ENCODE results near the gene SCN9A.
A peak's percentile ranks its signal among the peaks of the same experiment; 100 is the strongest.

Gene SCN9A

DNA sequence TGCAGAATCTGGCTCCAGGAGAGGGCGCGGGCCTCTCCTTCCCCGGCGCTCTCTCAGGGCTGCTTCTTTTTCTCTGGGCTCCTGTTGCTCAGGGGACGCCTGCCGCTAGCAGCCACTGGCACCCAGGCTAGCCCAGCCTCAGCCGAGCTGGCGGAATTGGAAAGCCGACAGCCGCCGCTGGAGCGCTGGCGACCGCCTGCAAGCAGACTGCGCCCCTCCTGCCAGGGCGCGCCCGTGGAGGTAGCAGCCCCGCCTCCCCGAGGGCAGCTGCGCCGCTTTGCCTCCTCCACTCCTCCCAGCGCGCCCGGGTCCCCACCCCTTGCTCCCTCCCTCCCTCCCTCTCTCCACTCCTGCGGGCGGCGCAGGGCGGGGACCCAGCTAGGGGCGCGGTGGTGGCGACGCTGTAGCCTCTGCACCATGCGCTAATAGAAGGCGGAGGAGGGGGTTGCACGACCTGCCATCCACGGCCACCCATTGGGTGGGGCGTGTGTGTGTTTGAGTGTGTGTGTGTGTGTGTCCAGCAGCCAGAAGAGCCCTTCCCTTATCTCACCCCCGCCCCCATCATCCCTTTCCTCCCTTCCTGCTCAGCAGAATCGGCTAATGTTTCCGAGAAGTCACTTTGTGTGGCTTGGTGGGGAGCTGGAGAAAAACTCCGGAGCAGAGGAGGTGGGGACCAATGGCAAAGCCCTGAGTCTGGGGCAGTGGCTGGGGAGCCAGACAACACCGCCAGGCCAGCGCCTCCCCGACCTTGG, at the start of gene SCN9A:
Gene SCN9A (minus strand): TSS at position 209 of the 752 bp plus-strand sequence. CDS start 64,188 bp downstream, outside the sequence.
- peak; percentile 93 for DNase-seq

DNA sequence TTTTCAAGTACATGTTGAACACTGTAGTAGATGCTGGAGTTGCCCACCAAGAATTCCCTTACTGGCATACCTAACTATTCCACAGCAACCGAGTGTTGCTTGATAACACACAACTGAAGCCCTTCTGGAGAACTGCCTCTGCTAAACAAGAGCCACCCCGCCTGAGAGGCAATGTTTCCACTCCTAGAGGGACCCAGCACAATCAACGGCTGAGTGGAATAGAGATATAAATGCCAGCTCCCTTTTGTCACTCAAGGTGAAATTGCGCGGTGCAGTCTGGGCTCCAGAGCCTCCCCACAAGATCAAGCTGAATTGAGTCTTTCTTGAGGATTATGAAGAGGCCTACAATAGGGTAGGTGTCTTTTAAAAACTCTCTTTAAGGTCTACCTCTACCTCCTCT, 49.1 kb upstream of the SCN9A start:
- DNase-seq = no peak

DNA sequence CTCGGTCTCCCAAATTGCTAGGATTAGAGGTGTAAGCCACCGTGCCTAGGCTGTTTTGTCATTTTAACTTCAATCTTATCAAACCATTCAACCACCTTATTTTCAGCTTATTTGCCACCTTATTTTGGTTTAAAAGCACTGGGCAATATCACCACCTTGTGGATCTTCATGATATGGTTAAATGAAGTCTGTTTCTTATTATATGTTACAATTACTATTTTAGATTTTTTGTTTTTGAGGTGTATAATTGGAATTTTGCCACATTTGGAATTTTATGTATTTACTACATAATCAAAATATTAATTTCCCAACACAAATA, 43.8 kb upstream of the SCN9A start:
- peak; percentile 32 for DNase-seq

DNA sequence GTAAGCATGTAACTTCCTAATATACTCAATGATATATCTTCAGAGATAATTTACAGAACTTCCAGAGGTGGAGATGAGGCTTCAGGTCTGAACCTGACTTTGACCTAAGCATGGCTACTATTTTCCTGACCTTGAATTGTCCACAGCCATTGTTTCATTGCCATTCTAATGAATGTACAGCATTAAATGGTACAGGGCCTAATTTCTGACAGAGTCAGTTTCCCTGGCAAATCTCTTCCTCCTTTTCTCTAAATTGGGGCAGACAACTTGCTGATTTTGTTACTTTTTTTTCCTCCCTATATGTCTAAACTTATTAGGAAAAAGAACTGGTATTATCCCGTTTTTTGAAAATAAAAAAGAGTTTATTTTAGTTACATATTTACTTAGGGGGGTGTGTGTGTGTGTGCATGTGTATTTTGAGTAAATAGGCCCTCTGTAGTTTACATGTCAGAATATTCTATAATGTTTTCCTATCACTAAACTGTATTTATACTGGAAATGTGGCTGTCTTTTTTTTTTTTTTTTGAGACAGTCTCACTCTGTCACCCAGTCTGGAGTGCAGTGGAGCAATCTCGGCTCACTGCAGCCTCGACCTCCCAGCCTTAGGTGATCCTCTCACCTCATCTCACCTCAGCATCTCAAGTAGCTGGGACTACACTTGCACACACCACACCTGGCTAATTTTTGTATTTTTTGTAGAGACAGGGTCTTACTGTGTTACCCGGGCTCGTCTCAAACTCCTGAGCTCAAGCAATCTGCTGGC, 43.3 kb upstream of the SCN9A start:
- no peak for DNase-seq

DNA sequence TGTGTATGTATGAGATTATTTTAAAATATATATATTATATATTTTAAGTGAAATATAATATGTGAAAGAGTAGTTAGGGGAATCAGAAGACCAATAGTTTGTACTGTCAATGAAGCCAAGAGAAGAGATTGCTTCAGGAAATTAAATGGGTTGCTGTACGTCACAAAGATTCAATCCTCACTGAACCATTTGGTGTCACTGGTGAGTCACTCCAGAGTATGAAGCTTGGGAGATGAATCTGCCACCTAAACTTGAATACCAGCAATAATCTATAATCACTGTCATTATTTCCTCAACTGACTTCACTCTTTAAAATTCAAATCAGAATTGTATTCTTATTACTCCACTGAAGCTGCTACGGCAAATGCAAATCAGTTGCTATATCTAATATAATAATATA, 41.9 kb upstream of the SCN9A start:
- peak; percentile 30 for DNase-seq

DNA sequence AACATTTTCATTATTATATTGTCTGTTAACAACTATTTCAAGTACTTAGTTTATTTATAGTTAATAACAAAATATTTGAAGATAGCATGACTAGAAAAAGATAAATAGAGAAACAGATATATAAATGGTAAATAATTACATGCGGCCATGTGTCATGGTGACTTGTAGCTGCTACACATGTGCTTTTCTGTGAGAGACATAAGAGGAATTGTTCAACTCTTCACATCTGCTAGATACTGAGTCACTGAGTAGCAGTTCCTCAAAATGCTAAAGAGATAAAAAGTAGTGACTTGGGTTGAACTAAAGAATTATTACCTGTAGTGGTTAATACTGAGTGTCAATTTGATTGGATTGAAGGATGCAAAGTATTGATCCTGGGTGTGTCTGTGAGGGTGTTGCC, 37.5 kb upstream of the SCN9A start:
- no peak for DNase-seq

DNA sequence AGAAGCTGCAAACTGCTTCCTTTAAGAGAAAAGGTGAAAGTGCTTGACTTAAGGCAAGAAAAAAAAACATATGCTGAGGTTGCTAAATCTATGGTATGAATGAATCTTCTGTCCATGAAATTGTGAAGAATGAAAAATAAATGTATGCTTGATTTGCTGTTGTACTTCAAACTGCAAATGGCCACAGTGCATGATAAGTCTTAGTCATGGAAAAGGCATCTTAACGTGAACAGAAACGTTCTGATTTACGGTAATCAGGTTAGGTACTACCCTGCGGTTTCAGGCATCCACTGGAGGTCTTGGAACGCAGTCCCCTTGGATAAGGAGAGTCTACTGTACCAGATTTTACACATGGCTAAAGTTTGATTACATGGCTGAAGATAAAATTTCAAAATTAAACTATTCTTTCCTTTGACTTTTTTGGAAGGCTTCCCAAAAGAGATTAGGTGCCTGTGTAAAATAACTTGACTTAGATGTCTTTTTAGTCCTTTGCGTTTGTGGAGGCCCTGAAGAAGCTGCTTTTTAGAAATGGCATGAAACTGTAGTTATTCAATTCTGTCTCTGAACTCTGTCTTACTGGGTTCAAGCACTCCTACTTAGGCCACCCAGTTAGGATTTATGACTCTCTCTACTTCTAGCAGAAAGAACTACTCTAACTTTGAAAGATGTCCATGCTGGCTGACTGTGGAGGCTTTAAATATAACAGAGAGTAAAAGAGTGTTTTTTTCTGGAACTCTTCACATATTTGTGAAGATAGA, 35.9 kb upstream of the SCN9A start:
- DNase-seq = no peak

DNA sequence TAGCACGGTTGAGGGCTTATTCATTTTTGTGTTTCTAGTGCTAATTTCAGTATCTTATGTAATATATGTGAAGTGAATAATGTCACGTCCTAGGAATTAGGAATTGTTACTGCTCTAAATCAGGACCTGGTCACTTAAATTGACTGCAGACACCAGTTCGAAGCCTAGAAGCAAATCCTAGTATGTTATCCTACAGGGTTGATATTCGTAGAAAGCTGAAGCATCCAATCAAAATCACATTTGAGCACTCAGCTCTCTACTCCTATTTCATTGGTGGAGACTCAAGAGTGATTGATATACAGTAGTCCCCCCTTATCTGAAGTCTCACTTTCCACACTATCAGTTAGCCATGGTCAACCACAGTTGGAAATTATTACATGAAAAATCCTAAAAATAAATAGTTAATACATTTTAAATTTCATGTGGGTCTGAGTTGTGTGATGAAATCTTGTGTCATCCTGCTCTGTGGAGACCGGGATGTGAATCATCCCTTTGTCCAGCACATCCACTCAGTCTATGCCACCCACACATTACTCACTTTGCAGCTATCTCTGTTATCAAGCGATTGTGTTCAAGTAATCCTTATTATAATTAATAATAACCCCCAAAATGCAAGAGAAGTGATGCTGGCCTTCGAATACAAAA, 35.2 kb upstream of the SCN9A start:
- no peak for DNase-seq

DNA sequence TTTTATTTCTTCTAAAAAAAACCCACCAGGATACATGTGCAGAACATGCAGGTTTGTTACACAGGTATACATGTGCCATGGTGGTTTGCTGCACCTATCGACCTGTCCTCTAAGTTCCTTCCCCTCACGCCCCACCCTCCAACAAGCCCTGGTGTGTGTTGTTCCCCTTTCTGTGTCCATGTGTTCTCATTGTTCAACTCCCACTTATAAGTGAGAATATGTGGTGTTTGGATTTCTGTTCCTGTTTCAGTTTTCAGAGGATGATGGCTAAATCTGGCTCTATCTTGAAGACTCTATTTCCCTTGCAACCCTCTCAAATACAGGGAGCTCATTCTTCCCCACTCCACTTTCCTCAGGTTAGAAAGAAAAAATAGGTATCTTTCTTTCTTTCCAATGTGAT, 32.0 kb upstream of the SCN9A start:
- DNase-seq = peak; percentile 7

DNA sequence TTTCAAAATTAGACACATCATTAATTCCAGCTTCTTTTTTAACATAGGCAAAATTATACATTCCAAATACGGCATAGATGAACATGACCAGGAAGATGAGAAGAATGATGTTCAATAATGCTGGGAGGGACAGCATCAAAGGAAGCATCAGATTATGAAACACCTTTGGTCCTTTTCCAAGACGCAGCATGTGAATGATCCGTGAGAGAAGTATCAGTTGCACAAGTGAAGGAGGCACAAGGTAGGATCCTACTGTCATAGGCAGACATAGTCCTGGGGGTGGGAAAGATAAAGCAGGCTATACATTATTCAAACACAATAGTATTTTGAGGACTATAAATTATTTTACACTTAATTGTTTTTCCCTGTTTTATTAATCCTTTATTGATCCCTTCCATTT, 30.6 kb upstream of the SCN9A start:
- no peak for DNase-seq

DNA sequence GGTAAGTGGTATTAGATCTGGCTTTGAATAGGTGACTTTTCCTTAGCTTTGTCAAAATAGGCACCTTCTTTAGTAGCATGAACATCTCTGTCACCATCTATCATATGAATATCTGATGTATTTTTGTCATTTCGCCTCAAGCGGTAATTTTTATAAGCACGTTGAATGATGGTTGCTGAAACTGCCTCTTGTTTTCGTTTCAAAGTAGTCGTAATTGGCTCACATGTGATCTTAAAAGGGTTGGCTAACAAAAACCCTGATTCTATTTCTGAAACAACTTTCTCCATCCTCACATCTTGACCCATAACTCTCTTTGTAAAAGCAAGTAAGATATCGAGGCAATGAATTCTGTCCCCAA, 29.8 kb upstream of the SCN9A start:
- no peak for DNase-seq

DNA sequence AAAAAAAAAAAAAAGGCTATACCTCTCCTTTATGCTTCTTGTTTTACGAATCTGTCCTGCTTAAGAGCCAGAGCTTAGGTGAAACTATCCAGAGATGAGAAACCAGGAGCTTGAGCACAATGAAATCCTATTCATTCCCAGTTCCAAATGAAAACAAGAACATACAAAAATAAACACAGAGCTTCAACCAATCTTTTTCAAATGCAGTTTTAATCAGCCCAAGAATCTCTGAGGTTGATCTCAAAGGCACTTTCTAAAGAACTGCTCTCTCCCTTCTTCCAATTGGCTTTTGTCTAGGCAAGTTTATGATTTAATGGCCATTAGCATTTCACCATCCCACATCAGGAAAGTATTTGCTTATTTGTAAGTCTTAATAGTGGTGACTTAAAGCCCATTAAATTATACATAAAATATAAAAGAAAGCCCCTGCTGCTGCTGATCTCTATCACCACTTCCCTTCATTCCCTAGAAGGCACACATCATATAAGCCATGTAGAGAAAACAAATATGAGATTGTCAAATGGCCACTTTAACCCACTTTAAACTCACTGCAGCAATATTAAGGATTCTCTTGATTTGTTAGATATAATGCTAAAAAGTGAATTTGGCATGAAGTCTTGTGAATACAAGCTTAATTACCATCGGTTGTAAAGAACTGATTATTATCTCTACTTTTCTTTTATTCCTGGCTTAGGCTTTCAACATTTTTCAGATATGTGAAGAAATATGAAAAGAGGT, 29.3 kb upstream of the SCN9A start:
- DNase-seq = no peak

DNA sequence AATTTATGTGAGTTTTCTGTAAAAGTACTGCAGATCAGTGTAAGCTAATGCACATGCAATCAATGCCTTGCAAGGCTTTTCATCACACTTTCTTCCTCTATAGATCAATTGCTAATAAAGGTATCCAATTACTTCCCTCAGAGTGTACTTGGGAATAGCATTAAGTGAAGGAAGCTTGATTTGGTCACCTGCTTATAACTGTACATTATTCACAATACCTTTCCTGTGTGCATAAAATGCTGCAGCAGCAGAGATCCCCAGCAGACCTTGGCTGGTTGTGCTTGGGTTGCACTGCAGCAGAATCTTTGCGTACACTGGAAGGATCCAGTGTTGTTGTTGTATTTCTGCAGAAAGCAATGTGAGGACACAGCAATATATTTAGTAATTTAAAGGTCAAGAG, 18.5 kb upstream of the SCN9A start:
- no peak for DNase-seq

DNA sequence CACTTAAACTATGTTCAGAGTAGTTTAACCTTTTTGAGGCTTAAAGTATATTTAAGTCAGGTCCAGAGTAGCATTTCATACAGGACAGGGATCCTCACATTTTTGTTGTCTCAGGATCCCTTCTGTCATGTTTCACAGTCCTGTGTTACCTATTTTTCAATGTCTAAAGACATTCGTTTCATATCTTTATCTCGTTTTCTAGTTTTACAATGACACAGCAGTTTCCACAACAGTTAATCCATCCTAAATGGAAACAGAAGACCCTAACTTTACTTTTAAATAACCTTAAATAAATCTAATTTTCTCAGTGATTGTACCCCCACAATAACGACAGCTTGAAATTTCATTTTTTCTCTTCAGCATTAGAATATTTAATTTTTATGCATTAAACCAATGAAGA, 17.3 kb upstream of the SCN9A start:
- no peak for DNase-seq

DNA sequence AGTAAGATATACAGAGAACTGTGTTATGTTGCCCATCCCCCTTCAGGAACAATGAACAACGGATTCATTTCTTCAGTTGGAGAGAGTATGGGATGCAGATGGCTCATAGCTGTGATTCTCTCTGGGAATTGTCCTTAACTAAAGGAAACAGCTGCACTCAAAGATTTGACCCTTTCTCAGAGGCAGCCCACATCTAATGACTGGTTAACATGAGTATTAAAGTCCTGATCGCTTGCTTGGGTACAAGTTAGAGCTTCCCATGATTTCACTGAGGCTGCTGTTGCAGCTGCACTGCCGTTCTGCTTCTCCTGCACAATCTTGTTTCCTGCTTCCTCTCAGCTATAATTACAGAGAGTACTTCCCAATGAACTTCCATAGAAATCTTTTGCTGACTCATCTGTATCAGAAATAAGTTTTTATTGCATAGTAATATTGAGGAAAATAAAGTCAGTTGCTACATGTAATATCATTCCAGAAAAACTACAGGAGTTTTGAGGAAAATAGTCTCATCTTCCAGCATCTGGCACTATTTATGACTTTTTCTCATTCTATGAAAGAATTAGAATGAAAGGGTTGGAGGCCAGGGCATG, 12.8 kb upstream of the SCN9A start:
- no peak for DNase-seq

DNA sequence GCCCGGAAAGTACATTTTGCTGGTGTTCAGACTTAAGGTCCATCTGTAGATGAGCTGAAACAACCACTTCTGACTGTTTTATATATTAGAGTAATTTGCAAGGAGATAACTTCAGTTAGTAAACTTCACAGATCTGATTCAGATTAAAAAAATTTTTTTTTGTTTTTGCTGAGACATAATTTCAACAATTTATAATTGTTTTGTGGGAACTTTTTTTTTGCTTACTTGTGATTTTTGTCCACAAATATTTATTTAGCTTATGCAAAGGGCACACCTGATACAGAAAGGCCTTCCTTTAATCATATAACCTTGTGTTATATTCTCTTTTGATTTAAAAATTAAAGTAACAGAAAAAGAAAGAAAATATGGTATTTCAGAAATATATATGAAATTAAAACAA, 9.6 kb upstream of the SCN9A start:
- no peak for DNase-seq

DNA sequence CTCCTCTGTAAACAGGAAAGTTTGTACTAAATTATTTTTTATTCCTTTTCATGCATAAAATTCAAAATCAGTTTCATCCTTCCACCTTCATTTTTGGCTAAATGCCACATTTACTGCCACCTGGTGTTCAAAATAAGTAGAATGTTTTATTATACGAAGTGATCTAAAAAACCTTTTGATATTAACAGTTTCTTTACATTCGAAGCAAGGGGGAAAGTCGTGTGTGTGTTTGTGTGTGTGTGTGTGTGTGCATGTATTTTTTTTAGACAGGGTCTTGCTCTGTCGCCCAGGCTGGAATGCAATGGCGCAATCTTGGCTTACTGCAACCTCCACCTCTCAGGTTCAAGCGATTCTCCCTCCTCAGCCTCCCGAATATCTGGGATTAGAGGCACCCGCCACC, 9.0 kb upstream of the SCN9A start:
- DNase-seq = peak; percentile 59

DNA sequence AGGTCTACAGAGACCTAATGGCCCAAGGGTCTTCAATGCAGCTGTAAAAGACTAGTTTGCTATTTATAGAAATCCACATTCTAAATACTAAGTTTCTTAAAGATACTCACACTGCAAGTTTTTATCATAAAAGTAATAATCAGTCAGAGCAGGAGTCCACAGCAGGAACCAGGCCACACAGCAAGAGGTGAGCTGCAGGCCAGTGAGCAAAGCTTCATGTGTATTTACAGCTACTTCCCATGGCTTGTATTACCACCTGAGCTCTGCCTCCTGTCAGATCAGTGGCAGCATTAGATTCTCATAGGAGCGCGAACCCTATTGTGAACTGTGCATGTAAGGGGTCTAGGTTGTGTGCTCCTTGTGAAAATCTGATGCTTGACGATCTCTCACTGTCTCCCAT, 6.7 kb upstream of the SCN9A start:
- DNase-seq = no peak

DNA sequence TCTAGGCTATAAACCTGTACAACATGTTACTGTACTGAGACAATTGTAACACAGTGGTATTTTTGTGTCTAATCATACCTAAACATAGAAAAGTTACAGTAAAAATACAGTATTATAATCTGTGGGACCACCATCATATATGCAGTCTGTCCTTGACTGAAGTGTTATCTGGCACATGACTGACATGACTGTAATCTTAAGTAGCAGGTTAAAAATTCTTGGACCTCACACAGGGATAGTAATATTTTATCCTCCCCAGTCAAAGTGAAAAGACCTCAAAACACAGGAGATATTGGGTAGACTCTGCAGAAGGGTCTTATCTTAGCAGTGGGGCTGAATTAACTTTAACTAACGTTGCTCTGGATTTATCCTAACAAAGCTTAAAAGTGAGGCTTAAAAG, 4.9 kb upstream of the SCN9A start:
- no peak for DNase-seq

DNA sequence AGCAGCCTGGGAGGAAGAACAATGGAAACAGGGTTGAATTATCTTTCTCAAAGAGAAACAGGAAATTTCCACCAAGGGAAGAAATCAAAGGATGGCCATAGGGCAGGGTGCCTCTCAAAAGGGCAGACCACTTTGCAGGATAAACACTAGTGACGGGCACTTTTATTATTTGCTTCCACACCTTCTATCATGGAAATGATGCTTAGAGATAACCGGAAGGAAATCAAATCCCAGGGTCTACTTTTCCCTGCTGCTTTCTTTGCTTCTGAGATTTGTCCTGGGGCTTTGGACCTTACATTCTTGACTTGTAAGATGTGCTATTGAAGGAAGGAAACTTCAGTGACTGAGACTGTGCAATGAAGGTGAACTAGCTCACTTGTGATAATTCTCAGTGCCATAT, 1.1 kb upstream of the SCN9A start:
- DNase-seq = no peak

DNA sequence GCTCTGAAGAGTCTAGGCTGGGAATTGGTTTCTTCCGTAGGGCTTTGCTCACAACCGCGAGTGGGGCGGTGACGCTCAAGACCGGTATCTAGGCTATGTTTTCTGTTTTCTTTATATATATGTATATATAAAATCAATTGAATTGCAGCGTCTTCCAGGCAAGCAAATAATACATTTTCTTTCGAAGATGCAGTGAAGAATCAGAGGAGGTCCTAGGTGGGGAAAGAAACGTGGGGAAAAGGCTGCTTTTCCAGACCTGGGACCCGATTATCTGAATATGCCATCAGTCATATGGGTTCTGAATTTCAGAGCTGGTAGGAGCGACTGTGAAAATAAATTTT, 714 bp upstream of the SCN9A start:
- DNase-seq = no peak

DNA sequence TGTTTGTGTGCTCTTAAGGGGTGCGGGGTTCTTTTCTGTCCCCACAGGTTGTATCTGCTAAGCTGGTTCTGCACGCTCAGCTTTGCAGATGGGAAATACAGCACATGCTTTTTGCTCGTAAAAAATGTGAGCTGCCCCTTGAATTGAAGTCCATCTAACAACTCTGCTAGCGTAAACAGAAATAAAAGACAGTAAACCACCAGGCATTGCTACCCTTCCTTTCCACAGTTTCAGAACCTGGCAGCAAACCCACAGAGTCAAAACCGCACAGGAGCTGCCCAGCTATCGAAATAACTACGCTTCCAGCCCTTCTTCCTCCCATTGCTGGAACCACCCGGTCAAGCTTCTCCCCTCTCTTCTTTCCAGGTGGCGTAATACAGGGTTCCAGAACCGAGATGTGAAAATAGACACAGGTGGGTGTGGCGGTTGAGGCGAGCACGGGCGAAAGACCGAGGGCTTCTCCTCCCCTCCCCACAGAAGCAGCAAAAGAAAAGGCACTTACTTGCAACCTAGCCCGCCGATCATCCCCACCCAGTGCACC, 479 bp downstream of the SCN9A start:
- peak; percentile 90 for DNase-seq
